Tibial nerve (tissue), 4 donors: ENCODE measurements around the gene TSR3. TPM values are rescaled to one million over a fixed set of nuclear protein-coding genes. Genes with fewer than 3 reads are reported as not detected.

Experiments
- DNase-seq, 2 donors: peaks; one replicate each; pipeline ENCODE4 v3.0.0-alpha.2; 2019; ENCODE audit warnings: low spot score in 2 of 2
- H3K27ac ChIP-seq, 4 donors: fragments of 200-600 bp; sonication (generic) in 3 of 4; one replicate each; pipeline ENCODE4 v1.5.1; 2017 to 2019; ENCODE audit warnings: mild to moderate bottlenecking in 1 of 4
- H3K27me3 ChIP-seq, 2 donors: fragments of 200-600 bp; sonication (generic) in 1 of 2; one replicate each; pipeline versions ENCODE4 v1.5.1 to v1.6.0; 2017 to 2019
- H3K36me3 ChIP-seq, 3 donors: fragments of 200-600 bp; sonication (generic); one replicate each; pipeline ENCODE4 v1.5.1; 2018 to 2019
- H3K4me1 ChIP-seq, 4 donors: fragments of 200-600 bp; sonication (generic) in 3 of 4; one replicate each; pipeline ENCODE4 v1.5.1; 2017 to 2019
- H3K4me3 ChIP-seq, 4 donors: fragments of 200-600 bp; sonication (generic) in 3 of 4; one replicate each; pipeline ENCODE4 v1.5.1; 2017 to 2019; ENCODE audit warnings: mild to moderate bottlenecking in 1 of 4, moderate library complexity in 1 of 4
- H3K9me3 ChIP-seq, 4 donors: fragments of 200-600 bp; sonication (generic) in 3 of 4; one replicate each; pipeline ENCODE4 v1.5.1; 2017 to 2019
- EP300 ChIP-seq, 2 donors: sonication (generic); formaldehyde crosslinking; IDR thresholded peaks; one replicate each; pipeline ENCODE4 v1.6.1; 2017; ENCODE audit warnings: antibody characterized with exemption in 2 of 2, mild to moderate bottlenecking in 1 of 2
- POLR2A ChIP-seq, 2 donors: fragments of 450-650 bp; IDR thresholded peaks; one replicate each; pipeline ENCODE4 v1.6.1; 2017; ENCODE audit warnings: antibody characterized with exemption in 2 of 2, mild to moderate bottlenecking in 2 of 2, moderate library complexity in 2 of 2
- WGBS, 2 donors: methylation state at CpG; one replicate each; pipeline ENCODE4 v1.1.5; 2018; 5-methylcytosine and 5-hydroxymethylcytosine counted together
- total RNA-seq, 4 donors: library from RNA; depleted of rRNA; stranded (reverse); fragments of >200 nt; gene quantifications; one replicate each; pipeline ENCODE4 v1.1.0, GENCODE V29; 2016
- TF ChIP-seq, protein P1 (sequence below), 5 experiments: fragments of 200-600 bp in 3 of 5; fragments of 450-650 bp in 2 of 5; sonication (generic) in 3 of 5; IDR thresholded peaks; one replicate each; pipeline ENCODE4 v1.5.1; 2016 to 2019; ENCODE audit warnings: antibody characterized with exemption in 5 of 5, mild to moderate bottlenecking in 3 of 5, moderate library complexity in 2 of 5

The TSR3 gene
- total RNA-seq, 4 donors from 2014 or later = 72.2 to 122 (median 108) TPM

DNA sequence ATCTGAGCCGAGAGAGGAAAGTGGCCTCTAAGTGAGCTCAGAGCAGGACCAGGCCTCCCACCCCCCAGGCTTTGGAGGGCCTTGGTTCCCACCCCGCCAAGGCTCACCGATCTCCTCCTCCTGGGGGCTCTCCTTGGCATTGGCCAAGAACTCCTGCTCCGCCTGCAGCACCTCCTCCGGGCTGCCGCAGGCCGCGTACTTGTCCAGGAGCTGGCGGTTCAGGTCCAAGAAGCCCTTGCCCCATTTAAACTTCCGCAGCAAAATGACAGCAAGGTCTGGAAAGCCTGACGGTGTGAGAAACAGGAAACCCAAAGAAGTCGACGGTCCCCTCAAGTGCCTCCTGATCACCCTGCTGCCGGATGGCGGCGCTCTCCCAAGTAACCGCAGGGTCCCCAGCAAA is 1.7 kb downstream of the TSR3 start:
- WGBS, 2 donors = 96 to 98% methylated on average over 16 to 17 of the region's 17 CpGs
- H3K4me3 ChIP-seq = no peak overlapping the region
- TF ChIP-seq EP300 (IDR thresholded peaks at IDR 0.05) (no peak), POLR2A (IDR thresholded peaks at IDR 0.05) (no peak)
- TF ChIP-seq, protein P1, sequence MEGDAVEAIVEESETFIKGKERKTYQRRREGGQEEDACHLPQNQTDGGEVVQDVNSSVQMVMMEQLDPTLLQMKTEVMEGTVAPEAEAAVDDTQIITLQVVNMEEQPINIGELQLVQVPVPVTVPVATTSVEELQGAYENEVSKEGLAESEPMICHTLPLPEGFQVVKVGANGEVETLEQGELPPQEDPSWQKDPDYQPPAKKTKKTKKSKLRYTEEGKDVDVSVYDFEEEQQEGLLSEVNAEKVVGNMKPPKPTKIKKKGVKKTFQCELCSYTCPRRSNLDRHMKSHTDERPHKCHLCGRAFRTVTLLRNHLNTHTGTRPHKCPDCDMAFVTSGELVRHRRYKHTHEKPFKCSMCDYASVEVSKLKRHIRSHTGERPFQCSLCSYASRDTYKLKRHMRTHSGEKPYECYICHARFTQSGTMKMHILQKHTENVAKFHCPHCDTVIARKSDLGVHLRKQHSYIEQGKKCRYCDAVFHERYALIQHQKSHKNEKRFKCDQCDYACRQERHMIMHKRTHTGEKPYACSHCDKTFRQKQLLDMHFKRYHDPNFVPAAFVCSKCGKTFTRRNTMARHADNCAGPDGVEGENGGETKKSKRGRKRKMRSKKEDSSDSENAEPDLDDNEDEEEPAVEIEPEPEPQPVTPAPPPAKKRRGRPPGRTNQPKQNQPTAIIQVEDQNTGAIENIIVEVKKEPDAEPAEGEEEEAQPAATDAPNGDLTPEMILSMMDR (IDR thresholded peaks at IDR 0.05) = no peak

DNA sequence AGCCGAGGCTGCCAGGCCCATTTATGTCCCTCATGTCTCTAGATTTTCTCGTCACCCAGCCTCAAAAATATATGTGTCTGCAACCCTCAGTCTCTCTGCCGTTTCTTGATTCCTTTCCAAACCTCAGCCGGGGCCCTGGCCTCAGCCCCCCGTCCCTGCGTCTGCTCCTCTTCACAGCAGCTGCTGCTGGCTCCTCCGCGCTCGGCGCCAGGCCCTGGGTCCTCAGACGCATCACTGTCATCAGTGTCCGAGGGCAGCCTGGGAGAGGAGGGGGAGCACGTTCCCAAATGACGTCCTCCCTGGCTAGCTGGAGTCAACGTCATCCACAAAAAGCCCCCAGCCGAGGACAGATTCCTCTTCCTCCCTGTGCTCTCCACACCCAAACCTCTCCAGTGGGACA is 2.3 kb downstream of the TSR3 start:
- Histone ChIP-seq H3K27ac (no peak overlapping the region), H3K9me3 (no peaks in the 10 kb centered on the region), H3K36me3 (peaks cover 0 to 34% (median 0%) of the 10 kb centered on the region in 3 donors), H3K4me1 (peaks cover 0 to 38% (median 27%) of the 10 kb centered on the region in 4 donors), H3K27me3 (no peaks in the 10 kb centered on the region), H3K4me3 (no peak overlapping the region)
- 82 to 84% methylated on average over 16 of the region's 16 CpGs for WGBS, 2 donors
- no peak for DNase-seq
- TF ChIP-seq, protein P1 (IDR thresholded peaks at IDR 0.05) = no peak
- no peak for TF ChIP-seq EP300 (IDR thresholded peaks at IDR 0.05)
- TF ChIP-seq POLR2A (IDR thresholded peaks at IDR 0.05) = no peak

More for the DNA sequence above, 1.7 kb downstream of the TSR3 start:
- H3K27me3 ChIP-seq = no peaks in the 10 kb centered on the region
- peaks cover 0 to 34% (median 0%) of the 10 kb centered on the region in 3 donors for H3K36me3 ChIP-seq
- peaks cover 0 to 43% (median 27%) of the 10 kb centered on the region in 4 donors for H3K4me1 ChIP-seq
- no peak overlapping the region for H3K27ac ChIP-seq
- no peaks in the 10 kb centered on the region for H3K9me3 ChIP-seq
- DNase-seq = no peak

DNA sequence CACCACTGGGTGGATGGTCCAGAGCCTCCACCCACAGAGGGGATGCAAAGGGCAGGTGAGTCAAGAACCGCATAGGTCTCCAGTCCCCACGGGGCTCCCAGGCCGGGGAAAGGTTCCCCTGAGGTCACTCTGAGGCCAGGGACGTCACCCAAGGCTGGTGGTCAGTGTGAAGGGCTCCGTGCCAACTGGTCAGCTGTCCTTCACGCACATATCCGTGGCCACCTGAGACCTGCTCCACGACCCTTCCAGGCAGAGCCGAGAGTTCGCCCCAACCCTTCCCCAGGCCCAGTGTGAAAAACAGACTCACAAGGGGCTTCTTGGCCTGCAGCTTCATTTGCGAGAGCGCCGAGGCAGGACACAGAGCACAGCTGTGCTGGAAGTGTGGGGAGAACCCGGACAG is 2.8 kb downstream of the TSR3 start:
- 80 to 82% methylated on average over 11 to 14 of the region's 14 CpGs for WGBS, 2 donors
- Histone ChIP-seq H3K9me3 (no peaks in the 10 kb centered on the region), H3K27ac (no peak overlapping the region), H3K4me1 (peaks cover 0 to 37% (median 25%) of the 10 kb centered on the region in 4 donors), H3K36me3 (peaks cover 0 to 34% (median 0%) of the 10 kb centered on the region in 3 donors), H3K4me3 (no peak overlapping the region), H3K27me3 (no peaks in the 10 kb centered on the region)
- TF ChIP-seq, protein P1 (IDR thresholded peaks at IDR 0.05) = no peak
- TF ChIP-seq POLR2A (IDR thresholded peaks at IDR 0.05) = no peak
- TF ChIP-seq EP300 (IDR thresholded peaks at IDR 0.05) = no peak
- DNase-seq = no peak

DNA sequence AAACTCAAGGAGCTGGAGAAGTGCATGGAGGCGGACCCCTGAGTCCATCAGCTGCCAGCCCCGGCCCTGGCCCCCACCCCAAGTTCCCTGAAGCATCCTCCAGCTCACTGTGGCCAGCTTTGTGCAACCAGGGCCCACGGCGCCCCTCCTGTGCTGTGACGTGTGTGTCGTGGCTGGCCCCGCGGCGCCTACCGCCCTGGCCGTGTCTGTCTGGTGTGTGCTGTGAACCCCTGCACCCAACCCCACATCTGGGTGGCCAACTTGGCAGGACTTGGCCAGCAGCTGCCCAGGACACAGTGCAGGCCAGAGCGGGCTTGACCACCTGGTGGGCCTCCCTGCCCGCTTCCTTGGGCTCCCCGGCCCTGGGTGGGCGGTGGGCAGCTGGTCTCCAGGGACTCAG is 3.2 kb downstream of the TSR3 start:
- Histone ChIP-seq H3K36me3 (peaks cover 0 to 34% (median 0%) of the 10 kb centered on the region in 3 donors), H3K27ac (no peak overlapping the region), H3K4me3 (no peak overlapping the region), H3K9me3 (no peaks in the 10 kb centered on the region), H3K27me3 (no peaks in the 10 kb centered on the region), H3K4me1 (peaks cover 0 to 37% (median 25%) of the 10 kb centered on the region in 4 donors)
- TF ChIP-seq POLR2A (IDR thresholded peaks at IDR 0.05) = no peak
- TF ChIP-seq, protein P1 (IDR thresholded peaks at IDR 0.05) = no peak
- no peak for TF ChIP-seq EP300 (IDR thresholded peaks at IDR 0.05)
- WGBS, 2 donors = 80 to 86% methylated on average over 6 to 15 of the region's 15 CpGs
- no peak for DNase-seq

DNA sequence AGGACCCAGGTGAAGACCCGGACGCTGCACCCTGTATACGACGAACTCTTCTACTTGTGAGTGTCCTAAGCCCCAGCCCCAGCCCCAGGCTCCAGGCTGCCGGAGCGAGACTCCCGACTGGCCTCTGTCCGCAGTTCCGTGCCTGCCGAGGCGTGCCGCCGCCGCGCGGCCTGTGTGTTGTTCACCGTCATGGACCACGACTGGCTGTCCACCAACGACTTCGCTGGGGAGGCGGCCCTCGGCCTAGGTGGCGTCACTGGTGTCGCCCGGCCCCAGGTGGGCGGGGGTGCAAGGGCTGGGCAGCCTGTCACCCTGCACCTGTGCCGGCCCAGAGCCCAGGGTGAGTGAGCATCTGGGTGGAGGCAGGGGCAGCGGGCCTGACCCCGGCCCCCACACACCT is 3.7 kb downstream of the TSR3 start:
- Histone ChIP-seq H3K27ac (no peak overlapping the region), H3K9me3 (no peaks in the 10 kb centered on the region), H3K4me3 (no peak overlapping the region), H3K4me1 (peaks cover 0 to 37% (median 23%) of the 10 kb centered on the region in 4 donors), H3K36me3 (peaks cover 0 to 34% (median 0%) of the 10 kb centered on the region in 3 donors), H3K27me3 (peaks cover 0 to under 1% of the 10 kb centered on the region in 2 donors)
- TF ChIP-seq EP300 (IDR thresholded peaks at IDR 0.05) = no peak
- TF ChIP-seq POLR2A (IDR thresholded peaks at IDR 0.05) = no peak
- TF ChIP-seq, protein P1 (IDR thresholded peaks at IDR 0.05) = no peak
- 86 to 87% methylated on average over 6 to 28 of the region's 29 CpGs for WGBS, 2 donors
- no peak for DNase-seq
